GM12874 (cell line): Measurements from ENCODE around the gene PCDH17.

Source experiments
- CTCF ChIP-seq: IDR thresholded peaks from 2 replicates; pipeline ENCODE4 v1.5.1; 2011; ENCODE audit warnings: low read depth, mild to moderate bottlenecking, control low read depth, low read length, moderate library complexity; ENCODE audit not compliant: insufficient read depth

The PCDH17 gene

GRCh38 chr13:57739543-57740190 is 108.1 kb downstream of the PCDH17 start:
- no peak for TF ChIP-seq CTCF

- TF ChIP-seq CTCF: no peak
These were observed 109.2 kb downstream of the PCDH17 start for GRCh38 chr13:57740719-57741118.

- TF ChIP-seq CTCF: no peak
These were observed 116.6 kb downstream of the PCDH17 start for GRCh38 chr13:57748096-57748495.

GRCh38 chr13:57760951-57761350 is 129.4 kb downstream of the PCDH17 start:
- TF ChIP-seq CTCF: no peak

- TF ChIP-seq CTCF: no peak
These were observed 132.1 kb downstream of the PCDH17 start for GRCh38 chr13:57763689-57764088.
